ENCODE measurements around the gene RPP40.

Gene RPP40

GRCh38 chr6:4967301-4968030 lies 36.4 kb downstream of the RPP40 start:
- DNase-seq = no peak

GRCh38 chr6:4965562-4966389 lies 38.1 kb downstream of the RPP40 start:
- DNase-seq = peak; percentile 10

DNA sequence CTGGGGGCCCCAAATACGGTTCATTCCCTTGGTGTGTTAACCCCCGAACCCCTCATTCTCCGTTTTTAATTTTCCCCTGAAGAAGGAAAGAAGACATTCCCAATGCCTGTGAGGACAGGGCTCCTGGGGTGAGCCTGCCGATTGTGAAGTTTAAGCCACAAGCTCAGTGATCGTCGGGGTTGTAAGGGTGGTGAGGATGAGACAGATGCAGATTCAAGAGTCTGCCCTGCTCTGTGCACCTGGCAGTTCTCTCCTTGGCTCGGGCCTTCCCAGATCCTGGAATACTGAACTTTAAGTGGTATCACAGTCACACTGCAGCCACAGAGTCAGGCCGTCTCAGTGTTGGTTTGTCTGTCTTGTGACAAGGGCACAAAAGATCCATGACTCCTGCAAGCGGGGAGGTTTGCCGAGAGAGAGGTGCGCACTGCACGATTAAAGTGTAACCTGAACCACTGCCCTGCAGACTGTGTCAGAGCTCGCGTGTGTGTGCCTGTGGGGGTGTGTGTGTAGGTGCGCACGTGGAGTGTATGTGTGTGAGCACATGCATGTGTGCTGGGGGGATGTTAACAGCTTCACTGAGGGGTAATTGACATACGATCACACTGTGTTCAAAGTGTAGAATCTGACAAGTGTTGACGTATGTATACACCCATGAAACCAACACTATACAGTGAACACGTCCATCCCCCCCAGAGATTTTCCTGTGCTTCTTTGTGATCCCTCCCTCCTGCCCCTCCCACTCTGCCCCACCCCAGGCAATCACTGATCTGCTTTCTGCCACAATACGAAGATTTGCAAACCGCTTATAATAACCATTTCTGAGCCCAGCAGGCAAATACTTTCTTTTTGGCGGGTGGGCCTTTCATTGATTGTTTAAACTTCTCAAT lies 38.9 kb downstream of the RPP40 start:
- DNase-seq = no peak

- no peak for DNase-seq
These were observed 40.9 kb downstream of the RPP40 start for GRCh38 chr6:4962905-4963304.

DNA sequence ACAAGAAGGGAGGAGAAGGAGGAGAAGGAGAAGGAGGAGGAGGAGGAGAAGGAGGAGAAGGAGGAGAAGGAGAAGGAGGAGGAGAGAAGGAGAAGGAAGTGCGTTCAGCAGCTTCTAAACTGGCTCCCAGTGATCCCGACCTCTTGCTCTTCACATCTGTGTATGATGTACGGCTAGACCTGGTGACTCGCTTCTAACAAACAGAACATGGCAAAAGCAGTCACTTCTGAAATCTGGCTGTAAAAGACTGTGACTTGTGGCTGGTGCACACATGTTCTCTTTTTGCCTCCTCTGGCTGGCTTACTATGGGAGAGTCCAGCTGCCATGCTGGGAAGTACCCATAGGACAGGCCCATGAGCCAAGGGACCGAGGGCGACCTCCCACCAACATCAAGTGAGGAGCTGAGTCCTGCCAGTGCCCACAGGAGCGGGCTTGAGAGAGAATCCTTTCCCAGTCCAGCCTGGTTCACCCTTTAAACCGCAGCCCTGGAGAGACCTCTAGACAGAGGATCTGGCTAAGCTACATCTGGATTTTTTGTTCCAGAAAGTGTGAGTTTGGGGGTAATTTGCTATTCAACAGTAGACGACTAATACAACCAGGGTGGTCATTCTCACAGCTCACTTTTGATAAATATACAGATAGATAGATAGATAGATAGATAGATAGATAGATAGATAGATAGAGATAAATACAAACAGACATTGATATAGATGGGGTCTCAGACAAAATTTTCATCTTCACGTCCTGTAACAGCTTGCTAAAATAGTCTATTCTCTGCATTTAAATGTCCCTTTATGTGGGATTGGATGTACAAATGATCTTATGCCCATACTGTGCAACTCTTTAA lies 42.3 kb downstream of the RPP40 start:
- DNase-seq = no peak

- DNase-seq = no peak
These were observed 45.2 kb downstream of the RPP40 start for GRCh38 chr6:4958624-4959023.

- no peak for DNase-seq
These were observed 46.2 kb downstream of the RPP40 start for GRCh38 chr6:4957521-4958231.

GRCh38 chr6:4956625-4957024 lies 47.2 kb downstream of the RPP40 start:
- DNase-seq = no peak

- DNase-seq = no peak
These were observed 50.4 kb downstream of the RPP40 start for GRCh38 chr6:4953440-4953839.

- no peak for DNase-seq
These were observed 52.9 kb downstream of the RPP40 start for GRCh38 chr6:4950836-4951533.

DNA sequence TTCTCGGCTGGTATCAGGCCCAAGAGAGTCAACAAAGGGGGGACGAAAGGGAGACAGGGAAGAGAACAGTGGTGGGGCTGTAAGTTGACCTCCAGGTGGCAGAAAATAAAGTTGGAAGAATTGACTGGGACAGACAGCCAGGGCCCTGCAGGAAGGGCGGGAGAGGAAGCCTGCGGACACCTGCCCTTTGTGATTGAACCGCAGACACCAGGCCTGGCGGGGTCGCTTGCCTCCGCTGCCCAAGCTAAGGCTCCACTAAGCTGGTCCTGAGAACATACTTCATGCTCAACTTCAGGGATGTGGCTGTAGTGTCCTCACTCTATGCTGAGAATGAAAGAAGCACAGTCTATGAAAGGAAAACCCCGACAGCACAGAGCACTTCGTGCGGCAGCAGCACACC lies 53.8 kb downstream of the RPP40 start:
- DNase-seq = no peak

DNA sequence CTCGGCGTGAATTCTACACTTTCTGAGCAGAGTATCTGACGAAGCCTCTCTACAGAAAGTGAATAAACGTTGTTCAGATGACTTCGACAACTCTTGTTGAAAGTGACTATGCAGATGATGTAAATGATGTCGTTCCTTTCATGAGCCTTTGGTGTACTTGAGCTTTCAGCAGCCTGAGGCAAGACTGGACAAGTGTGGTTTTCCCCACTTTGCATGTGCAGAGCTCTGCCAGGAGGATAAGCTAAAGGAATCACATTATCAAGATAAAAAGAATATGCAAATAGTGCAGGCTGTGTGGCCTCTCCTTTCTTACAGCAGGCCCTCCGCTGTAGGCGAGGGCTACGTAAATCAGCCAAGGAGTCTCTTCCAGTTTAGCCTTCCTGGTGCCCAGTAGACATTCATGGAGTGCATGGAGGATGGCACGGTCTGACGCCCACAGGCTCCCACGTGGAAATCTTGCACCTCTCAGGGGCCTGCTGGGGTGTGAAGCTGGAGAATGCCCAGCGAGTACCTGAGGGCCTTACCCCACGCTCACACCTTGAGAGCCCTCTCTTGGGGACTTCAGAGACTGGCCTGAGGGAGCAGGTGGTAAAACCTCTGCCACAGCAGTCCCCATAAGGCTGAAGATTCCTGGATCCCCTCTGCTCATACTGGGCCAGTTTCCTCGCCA lies 54.9 kb downstream of the RPP40 start:
- no peak for DNase-seq

DNA sequence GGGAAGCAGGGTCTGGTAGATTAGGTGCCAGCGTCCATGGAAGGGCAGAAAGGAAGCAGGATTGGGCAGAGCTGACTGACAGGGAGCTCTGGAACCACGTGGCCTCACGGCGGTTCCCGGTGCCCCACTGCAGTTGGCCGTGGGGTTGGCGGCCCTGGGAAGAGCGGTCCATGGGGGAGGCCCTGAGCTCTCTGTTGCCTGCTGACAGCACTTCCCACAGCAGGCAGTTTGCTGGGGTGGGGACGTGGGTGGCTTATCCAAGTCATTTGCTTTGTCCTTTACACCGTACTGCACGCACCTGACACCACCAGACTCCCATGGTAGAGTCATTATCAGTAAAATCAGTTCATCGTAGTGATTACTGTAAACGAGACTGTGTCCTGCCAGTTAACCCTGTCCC lies 56.1 kb downstream of the RPP40 start:
- DNase-seq = no peak

- no peak for DNase-seq
These were observed 57.3 kb downstream of the RPP40 start for GRCh38 chr6:4946521-4946920.

Data from MV-4-11 (cell line).